Stimulated activated CD4-positive, alpha-beta T cell treated with anti-CD3 and anti-CD28 coated beads, Interleukin-4, amount 100 ng/mL, for 4 hours (primary cell): ENCODE results near the gene ZSCAN12.
A peak's percentile ranks its signal among the peaks of the same experiment; 100 is the strongest.
"Not testable (repeated sequence)": the region's sequence is repeated elsewhere in the genome, so short reads cannot be mapped to it uniquely, and the experiment has no call there.

ENCODE experiments used
- DNase-seq, 2 experiments: peaks; one replicate each; pipeline ENCODE4 v3.0.0-alpha.2; 2020

ZSCAN12 gene

DNA sequence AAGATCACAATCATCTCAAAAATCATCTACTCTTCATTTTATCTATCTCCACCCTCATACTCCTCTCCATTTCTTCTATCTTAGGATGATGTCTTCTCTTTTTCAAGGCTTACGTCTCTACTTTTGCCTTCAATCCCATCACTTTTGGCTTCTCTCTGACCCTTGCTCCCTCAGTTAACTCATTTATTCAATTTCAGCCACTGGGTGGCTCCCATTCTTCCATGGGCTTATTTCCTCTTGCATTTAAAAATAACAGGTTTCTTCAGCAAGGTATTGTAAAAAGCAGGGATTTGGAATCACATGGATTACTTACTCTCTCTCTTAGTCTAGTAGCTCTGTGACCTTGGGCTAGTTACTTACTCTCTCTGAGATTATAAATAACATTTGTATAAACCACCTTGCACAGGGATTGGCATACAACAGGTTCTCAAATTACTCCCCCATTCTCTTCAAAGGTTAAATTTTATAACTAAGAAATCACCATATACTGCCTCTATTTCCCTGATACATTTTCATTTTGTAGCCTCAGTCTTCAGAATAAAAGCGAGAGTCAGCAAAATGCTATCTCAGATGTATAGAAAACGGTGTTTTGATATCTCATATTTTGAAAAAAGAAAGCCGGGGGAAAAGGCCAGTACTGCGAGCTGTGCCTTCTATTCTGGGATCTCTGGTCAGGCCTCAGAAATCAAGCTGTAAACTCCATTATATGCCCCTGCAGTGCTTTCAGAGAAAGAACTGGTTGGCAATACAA, 5.5 kb downstream of the ZSCAN12 start:
- DNase-seq = no peak

DNA sequence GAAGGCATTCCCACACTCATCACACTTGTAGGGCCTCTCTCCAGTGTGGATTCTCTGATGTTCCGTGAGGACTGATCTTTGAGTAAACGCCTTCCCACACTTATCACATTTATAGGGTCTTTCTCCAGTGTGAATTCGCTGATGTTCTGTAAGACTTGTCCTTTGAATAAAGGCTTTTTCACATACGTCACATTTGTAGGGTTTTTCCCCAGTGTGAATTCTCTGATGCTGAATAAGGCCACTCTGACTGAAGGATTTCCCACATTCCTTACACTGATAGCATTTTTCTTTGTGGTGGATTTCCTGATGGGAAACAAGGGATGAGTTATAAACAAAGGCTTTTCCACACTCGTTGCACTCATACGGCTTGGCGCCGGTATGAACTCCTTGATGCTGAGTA, 8.9 kb downstream of the ZSCAN12 start:
- no peak for DNase-seq

DNA sequence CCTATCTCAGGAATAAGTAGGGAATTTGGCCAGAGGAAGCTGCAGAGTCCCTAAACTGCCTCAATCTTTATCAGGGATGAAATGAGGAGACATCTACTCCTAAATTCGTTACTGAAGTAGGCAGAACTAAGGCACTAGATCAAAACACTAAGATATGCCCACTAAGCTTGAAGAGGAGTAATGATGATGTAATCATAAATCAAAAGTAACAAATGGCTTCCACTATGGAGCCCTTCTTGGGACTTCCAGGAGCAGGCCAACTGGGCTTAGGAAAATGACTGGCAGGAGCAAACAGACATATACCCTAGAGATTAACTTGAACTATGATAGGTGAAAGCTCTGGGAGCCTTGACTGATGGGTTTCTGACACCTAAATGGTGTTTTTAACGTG, 15.4 kb downstream of the ZSCAN12 start:
- no peak for DNase-seq

DNA sequence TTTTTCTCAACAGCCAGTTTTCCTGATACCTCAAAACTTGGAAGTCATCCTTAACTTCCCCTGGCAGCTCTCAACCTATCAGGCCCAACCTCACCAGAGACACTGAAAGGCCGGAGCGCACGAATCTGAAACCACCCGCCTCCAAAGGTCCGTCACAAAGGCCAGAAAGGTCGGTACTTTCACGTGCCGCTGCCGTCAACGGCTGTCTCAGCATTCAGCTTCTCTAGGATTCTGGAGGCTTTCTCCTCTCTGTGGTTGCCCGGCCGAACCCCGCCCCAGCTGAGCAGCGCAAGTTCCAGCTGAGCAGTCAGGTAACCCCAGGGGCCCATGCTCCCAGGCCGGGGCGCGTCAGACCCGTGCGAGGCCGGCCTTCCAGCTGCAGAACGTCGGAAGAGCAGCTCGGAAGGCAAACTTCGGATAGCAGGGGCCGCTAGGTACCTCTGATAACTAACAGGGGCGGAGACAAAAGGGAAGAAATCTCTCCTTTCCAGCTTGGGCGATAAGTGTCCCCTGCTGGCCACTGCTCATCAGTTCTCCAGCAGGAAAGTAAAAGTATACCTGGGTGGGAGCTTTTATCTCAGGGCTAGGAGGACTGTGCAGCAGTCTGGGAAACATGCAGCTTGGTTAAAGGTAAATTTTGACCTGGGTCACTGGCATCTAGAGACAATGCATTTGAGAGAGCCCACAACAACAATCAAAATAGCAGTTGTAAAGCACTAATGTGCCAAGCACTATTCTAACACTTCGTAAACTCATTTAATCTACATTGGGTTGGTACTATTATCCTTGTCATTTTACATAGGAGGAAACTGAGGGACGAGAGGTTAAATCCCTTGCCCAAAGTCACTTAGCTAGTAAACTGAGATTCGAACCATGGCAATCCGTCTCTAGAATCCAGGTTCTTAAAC, 16.1 kb downstream of the ZSCAN12 start:
- DNase-seq = peak; percentile 25 to 41

DNA sequence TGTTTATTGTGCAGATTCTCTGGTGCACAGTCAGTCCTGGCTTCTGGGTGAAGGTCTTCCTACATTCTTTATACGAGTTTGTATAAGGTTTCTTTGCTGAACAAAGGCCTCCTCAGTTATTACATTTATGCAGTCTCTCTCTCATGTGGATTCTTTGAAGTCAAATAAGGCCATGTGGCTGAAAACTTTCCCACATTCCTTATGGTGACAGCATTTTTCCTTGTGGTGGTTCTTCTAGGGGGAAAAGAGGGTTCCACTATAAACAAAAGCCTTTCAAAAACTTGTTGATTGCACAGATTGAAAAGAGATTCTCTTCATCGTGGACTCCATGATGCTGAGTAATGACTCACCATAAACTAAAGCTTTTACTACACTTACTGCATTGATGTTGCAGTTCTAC, 19.2 kb downstream of the ZSCAN12 start:
- DNase-seq = no peak

DNA sequence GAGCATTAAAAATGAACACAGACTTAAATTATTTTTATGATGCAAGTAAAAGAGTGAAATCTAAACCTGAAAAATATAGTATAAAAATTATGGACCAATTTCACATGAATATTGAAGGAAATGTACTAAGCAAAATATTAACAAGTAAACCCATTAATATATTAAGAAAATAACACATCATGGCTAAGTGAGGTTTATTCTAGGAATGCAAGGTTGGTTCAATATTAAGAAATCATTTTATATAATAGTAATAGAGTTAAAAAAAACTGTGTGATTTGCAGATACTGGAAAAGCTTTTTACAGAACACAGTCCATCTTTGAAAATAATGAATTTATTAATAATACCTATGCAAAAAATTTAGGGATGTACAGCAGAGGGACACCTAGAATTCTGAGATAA, 20.9 kb downstream of the ZSCAN12 start:
- DNase-seq = no peak

DNA sequence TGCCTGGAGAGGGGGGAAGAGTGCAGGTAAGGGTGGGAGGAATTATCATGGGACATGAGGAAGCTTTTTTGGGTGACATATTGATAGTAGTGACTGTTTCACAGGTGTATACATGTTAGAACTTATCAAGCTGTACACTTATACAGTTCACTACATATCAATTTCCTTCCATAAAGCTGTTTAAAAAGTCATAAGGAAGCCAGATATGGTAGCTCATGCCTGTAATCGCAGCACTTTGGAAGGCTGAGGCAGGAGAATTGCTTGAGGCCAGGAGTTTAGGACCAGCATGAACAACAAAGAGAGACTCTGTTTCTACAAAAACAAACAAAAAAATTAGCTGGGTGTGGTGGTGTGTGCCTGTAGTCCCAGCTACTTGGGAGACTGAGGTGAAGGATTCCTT, 21.7 kb downstream of the ZSCAN12 start:
- DNase-seq = no peak

DNA sequence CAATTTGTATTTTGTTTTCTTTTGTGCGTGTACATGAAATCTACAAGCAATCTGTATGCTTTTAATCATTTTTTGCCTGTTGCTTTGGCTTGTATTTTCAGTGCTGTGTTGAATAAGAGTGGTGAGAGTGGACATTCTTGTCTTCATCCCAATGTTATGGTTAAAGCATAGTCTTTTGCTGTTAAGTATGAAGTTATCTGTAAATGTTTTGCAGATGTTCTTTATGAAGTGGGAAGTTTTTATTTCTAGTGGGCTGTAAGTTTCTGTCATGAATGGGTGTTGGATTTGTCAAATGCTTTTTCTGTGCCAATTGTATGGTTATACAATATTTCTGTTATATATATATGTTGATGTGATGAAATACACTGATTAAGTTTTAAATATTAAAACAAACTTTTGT, 25.6 kb downstream of the ZSCAN12 start:
- DNase-seq = no peak

DNA sequence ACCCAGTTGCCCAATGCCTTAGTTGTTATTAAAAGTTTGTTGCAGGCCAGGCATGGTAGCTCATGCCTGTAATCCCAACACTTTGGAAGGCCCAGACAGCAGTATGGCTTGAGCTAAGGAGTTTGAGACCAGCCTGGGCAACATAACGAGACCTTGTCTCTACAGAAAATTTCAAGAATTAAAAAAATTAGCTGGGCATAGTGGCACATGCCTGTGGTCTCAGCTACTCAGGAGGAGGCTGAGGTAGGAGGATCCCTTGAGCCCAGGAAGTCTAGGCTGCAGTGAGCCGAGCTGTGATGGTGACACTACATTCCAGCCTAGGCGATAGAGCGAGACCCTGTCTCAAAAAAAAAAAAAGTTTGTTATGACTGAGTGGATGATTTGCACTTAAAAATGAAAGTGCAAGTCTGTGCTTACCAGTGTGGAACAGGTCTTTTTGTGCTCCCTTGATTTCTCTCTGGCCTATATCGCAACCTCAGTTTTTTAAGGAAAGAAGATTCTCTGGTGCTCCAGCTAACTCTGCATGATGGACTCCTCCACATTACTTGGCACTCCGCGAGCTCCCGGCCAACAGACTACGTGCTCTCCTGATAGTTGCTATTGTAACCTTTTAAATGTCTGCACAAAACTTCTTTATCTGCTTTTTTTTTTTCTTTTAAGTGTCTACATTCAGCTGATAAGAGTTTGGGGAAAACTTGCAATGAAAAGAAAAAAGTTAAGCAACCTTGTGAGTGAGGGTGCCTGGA, 27.7 kb downstream of the ZSCAN12 start:
- no peak for DNase-seq

DNA sequence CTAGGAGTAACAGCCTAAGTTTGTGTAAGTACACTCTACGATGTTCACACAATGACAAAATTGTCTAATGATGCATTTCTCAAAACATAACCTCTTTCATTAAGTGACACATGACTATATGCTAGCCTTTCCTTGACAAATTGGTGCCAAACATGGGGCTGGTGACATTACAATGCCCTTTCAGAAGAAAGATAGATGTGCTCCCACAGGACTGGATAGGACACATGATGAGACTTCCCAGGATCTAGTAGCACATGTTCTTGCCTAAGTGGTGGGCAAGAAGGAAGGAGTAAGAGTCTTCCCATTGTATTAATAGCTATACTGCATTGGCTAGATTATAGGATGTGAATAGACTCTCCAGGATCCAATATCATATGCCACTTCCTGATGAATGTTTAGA, 28.3 kb downstream of the ZSCAN12 start:
- no peak for DNase-seq

DNA sequence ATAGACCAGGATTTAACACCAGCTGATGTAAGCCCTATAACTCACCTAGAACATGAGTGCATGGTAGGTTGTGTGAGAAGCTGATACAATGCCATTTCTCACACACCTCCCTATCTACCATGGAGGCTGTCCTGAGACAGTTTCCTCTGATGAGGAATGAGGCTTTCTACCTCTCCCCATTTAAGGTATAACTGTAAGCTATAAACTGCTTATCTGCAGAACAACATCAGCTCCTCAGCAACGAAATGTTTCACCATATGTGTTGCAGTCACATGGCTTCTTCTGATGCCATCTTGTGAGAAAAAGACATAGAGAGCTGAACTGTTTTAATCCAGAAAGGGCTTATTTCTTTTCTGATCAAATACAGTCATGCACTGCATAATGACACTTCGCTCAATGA, 29.1 kb downstream of the ZSCAN12 start:
- no peak for DNase-seq

DNA sequence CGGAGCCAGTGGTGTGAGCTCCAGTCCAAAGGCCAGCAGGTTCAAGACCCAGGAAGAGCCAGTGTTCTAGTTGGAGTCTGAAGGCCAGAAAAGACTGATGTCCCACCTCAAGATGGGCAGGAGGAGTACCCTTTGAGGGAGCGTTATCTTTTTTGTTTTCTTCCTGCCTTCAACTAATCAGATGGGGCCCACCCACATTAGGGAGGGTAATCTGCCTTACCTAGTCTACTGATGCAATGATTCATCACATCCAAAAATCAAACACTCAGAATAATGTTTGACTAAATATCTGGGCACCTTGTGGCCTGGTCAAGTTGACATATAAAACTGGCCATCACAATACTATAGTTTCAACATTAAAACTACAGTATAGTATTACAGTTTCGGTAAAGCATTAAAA, 30.1 kb downstream of the ZSCAN12 start:
- DNase-seq = no peak

DNA sequence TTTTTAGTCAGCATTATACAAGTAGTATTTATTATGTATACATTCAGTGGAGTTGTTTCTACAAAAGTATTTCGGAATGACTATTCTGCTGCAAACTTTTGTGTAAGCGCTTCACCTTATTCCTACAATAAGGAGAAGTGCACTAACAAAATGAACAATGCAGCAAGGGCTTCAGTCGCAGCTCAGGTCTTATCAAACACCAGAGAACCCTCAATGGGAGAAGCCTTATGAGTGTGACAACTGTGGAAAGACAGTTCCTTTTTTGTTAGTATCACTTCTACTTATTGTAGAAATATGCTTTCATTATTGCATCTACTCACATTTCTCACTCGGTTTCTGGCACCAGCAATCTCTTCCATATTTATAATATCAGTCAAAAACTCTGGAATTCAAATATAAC, 31.0 kb downstream of the ZSCAN12 start:
- no peak for DNase-seq

DNA sequence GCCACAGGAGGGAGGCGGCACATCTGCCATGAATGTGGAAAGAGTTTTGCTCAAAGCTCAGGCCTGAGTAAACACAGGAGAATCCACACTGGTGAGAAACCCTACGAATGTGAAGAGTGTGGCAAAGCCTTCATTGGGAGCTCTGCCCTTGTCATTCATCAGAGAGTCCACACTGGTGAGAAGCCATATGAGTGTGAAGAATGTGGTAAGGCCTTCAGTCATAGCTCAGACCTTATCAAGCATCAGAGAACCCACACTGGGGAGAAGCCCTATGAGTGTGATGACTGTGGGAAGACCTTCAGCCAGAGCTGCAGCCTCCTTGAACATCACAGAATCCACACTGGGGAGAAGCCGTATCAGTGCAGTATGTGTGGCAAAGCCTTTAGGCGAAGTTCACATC, 34.0 kb downstream of the ZSCAN12 start:
- DNase-seq = not testable (repeated sequence)

DNA sequence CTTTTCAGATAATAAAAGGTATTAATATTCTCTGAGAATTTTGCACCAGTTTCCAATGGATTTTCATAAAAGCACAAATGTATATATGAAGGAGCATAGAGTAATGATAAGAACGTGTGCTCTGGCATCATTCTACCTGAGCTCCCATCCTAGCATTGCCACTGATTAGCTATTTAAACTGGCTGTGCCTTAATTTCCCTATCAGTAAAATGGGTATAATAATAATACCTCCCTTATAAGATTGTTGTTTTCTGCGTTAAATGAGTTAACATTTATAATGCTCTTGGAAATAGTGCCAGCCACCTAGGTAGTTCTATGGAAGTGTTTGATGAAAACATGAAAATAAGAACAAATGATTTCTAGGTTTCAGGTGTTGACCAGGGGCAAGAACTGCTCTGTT, 38.6 kb downstream of the ZSCAN12 start:
- no peak for DNase-seq

DNA sequence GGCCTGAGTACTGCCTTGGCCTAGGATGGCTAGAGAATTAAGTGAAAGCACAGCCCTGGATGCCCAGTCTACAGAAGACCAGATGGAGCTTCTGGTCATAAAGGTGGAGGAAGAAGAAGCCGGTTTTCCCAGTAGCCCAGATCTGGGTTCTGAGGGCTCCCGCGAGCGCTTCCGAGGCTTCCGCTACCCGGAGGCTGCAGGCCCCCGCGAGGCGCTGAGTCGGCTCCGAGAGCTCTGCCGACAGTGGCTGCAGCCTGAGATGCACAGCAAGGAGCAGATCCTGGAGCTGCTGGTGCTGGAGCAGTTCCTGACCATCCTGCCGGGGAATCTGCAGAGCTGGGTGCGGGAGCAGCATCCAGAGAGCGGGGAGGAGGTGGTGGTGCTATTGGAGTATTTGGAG, 40.0 kb downstream of the ZSCAN12 start:
- not testable (repeated sequence) for DNase-seq

DNA sequence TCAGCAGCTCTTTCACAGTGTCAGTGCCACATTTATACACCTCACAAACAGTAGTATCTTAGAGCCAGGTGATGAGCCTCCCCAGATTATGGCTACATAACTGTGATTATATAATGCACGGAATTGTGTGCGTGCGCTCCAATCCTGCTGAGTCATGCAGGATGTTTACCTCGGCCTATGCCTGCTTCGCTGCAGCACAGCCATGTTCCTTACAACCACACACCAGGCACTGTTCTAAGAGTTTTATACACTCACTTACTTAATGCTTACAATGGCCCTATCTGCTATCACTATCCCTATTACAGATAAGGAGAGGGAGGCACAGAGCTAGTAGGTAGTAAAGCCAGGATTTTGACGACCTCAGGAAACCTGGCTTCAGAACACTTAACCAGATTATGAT, 42.5 kb downstream of the ZSCAN12 start:
- DNase-seq = no peak

DNA sequence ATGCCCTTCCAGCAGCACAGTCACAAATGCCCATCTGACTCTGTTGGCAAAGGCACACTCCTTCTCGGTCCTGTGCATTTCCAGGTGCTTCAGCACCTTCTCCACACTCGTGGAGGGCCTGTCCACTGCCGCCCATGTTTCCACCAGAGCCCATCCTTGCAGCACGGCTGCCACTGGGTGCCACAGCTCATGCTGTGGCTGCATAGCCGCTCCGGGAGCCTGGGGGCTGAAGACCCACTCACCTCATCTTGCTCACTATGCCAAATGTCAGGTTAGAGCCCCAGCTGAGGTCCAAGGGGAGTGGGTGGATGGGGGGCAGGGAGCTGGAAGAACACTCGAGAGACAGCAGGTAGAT, 42.9 kb downstream of the ZSCAN12 start:
- DNase-seq = no peak

DNA sequence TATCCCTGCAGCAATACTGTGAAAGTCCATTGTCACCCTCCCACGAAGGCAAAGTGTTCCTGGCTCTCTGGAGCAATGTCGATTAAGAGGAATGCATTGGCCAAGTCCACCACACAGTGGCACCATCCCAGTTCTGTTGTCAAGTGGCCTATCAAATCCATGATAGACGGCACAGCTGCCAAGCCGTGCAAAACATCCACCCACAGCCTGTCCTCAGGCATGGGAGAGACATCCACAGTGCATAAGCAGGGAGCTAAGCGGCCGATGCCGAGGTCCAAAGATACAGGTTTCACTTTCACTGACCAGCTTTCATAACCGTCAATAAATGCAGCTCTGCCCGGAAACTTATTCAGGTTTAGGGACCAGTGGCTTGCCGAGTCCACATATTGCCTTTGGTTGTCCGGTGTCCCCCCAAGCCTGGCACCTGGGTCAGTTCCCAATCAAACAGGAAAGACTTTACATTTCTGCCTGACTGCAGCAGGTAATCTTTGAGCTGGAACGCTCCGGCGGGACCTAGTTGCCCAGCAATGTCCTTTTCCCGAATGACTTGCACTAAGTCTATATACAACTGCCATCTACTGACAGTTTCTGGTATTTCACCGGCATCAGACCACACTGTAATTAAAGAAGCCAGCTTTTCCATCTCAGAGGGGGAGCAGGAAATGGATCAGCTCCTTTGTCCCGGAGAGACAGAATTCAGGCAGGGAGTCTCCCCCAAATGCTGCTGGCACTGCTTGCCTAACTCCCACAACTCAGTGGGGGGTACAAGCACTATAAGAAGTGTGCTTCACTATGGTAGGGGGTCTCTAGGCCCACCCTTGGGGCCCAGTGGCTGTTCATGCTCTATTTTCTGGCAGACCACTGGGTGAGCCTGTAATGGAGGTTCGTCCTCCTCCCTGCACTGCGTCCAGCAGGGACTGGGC, 43.5 kb downstream of the ZSCAN12 start:
- peak; percentile 29 to 46 for DNase-seq

DNA sequence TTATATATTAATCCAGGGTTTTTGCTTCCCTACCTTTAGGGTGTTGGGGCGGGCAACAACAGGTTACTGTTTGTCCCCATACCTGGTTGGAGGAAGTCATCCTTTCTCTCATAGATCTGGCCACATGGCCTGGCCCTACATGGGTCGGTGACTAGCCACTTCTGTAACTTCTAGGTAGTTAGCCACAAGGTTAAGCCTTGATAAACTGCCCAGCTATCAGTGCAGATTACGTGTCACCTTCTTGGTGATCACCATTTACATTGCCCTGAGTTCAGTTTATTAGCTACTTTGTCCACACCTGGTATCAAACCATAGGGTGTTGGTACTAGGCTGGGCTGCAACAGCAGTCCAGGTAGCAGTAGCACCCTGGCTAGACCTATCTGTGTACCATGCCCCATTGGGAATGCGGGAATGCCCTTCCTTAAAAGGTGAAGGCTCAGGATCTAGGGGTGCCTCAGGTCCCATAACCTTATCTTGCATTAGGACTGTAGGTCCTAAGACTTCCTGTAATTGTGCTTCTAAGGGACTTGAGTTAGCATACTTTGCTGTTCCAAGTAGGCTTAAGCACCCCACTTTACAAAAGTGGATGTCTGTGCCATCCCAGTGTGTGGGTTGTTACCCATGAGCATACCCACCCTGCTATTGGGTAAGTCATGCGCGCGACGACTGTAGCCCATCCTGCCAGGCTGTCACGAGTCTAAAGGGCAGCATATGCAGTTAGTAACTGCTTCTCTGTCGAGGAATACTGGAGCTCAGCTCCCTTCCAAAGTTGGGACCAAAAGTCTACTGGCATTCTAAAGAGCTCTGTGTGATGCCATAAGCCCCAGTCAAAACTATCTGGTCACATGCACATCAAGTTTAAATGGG, 44.6 kb downstream of the ZSCAN12 start:
- DNase-seq = no peak

DNA sequence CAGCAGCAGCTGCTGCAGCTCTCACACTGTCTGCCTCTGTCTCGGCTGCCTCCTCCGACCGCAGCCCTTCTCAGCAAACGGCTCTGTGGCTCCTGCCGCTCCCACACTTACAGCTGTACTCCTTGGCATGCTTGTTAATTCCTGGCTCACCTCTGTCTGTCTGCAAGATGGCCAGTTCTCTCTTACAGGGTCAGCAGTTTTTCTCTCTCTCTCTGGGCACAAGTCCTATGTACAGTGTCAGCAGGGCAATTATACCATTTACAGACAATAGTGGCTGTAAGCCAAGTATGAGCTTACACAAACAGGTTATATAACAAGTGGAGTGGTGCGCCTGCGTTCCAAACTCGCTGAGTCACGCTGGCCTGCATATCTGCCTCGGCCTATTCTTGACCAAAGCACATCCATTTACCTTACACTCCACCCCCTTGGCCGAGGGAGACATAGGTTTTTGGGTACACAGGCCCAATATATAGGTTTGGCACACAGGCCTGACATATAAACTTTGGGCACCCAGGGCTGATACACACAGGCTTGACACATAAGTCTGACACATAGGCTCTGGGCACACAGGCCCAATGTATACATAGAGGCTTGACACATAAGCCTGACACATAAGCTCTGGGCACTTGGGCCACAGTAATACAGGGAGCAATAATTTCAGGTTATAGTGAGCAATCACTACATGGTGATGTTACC, 45.4 kb downstream of the ZSCAN12 start:
- DNase-seq = no peak
